ENCODE results near the gene PTPRD. TPM values are rescaled to one million over a fixed set of nuclear protein-coding genes. Genes with fewer than 3 reads are reported as not detected.

PTPRD gene
- total RNA-seq, 1 donor from 2014 or later = 1.8 TPM

DNA sequence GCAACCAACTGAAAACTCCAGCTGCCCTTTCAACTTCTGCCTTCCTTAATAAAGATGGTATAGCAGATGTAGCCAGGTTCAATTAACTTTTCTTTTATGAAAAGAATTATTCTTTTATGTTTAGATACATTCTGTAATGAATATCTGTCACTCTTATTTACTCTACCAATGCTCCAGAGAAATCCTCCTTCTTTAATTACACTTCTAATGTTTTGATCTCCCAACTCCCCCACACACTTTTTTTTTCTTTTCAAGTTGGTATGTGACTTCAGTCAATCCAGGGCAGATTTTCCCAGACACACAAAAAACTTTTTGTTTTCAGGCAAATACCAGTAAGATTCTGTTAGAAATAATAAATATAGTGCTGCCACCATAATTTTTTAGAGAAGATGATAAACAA is 1813.2 kb downstream of the PTPRD start:
- no peak for DNase-seq (ENCODE audit: low read depth in 2 of 2)

DNA sequence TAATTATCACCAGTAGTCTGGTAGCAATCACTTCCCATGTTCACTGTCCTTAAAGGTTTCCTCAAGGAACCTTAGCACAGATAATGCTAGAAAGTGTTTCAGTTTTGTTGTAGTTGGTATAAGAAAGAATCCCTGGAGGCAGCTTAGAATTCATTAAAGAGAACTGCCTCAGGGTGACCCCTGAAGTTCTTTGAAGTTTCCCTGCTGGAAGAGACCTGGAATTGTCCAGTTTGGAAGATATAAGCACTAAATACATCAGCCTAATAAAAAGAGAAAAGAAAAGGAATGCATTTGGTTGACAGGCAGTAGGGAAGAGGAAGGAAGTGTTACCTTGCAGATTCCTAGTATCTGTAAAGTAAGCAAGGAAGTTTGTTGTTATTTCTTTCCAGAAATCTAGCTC is 1813.6 kb downstream of the PTPRD start:
- DNase-seq (ENCODE audit: low read depth in 2 of 2) = no peak

DNA sequence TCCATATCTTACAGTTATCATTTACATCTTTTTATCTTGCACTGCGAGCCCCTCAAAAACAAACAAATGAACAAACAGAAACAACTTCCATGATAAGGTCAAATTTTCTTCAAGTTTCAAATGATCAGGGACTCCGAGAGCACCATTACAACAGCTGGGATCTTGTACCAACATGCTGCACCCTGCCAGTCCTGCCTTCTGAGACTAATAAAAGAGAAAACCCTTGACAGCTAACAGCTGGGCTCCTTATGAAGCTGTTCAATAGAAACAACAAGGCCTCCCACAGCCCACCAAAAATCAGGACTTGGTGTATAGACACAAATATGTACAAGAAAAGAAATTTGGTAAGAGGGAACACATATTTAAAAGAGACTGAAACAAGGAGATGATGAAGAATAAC is 1828.0 kb downstream of the PTPRD start:
- DNase-seq (ENCODE audit: low read depth in 2 of 2) = no peak

DNA sequence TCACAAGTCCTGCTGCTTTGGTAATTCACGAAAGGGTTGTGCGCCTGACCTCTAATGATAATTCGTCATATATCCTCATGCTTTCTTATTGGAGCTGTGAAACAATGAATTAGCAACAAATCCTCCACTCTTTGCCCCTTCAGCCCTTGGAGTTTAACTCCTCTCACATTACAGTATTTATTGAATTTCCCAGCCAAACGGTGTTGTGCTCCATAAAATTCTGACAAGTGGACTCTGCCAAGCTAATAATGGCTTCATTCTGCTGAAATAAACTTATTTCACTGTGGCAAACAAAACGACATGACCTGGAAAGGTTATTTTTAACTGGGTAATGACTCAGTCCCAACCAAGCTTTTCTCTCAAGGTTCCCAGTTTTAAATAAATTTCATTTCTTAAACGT is 1828.9 kb downstream of the PTPRD start:
- DNase-seq (ENCODE audit: low read depth in 2 of 2) = no peak

DNA sequence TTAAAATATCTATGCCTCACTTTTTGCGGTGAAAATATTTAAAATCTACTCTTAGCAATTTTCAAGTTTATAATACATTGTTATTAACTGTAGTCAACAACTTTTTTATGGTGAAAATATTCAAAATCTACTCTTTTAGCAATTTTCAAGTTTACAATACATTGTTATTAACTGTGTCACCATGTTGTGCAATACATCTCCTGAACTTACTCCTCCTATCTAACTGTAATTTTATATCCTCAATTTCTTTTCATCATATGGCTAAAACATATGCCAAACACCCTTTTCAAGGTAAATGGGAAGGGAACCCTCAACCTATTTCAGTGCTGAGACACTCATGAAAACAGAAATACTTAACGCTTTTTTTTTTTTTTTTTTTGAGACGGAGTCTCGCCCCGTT is 1830.6 kb downstream of the PTPRD start:
- DNase-seq (ENCODE audit: low read depth in 2 of 2) = no peak

DNA sequence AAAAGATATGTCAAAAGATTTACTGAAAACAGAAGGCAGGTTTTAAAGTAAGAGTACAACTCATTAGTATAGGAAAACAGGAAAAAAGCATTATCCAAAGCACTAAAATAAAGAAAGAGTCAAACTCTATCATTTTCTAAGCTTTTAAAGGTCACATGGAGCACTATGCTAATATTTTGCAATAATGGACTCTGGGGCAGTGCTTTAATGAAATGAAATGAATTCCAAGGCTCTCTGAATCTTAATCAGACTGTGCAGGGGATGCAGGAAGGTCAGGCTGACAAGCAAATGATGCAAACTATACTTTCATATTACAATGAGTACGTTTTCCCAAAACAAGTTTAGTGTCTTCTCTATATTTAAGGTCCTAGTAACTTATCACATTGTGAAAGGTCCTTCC is 1831.3 kb downstream of the PTPRD start:
- no peak for DNase-seq (ENCODE audit: low read depth in 2 of 2)

DNA sequence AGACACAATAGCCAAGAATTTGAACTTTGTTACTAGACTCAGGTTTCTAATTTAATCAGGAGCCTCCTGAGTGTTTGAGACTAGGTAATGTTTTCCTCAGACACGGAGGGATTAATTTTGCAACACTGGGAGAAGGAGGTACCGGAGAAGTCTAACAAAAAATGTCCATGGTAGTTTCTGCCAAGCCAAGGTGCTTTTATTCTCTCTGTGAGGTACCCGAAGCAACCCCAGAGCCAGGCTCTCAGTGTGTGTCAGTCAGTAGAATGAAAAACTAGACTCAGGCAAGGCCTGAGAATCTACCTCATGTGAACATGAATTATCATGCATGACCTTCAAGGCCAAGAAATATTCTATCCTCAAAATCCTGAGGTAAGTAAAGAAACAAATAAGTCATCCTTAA is 1832.4 kb downstream of the PTPRD start:
- DNase-seq (ENCODE audit: low read depth in 2 of 2) = no peak

DNA sequence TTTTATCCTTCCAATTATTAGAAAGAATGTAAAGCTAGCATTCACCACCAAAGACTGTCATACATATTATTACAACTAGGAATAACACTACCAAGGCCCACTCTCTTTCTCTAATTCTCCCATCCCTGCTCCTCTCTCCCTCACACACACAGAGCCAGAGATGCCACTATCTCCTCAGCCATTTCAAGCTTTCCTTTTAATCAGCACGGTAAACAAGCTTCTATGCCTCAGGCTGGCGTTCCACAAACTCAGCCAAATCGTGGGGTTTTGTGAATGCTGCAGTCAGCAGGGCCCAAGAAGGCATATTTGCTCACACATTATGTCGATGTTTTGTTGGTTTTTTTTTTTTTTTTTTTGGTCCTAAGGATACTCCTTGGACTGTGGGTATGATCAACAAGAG is 1833.3 kb downstream of the PTPRD start:
- DNase-seq (ENCODE audit: low read depth in 2 of 2) = no peak

DNA sequence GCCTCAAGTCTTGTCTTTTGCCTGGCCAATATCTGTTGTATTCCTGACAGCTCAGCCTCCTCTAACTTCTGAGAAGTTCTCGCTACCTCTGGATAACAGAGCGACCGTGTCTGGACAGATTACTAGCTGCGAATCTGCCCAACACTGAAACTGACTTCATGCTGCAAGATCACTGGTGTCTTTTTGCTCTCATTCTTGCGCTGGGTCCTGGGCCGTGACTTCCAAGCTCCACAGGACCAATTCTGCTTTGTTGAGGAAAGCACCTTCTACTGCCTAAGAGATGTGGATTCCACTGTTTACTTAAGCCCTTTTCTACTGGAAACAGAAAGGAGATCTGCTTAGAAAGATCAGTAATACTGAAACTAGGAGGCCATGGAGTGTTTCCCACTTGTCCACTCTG is 1834.4 kb downstream of the PTPRD start:
- no peak for DNase-seq (ENCODE audit: low read depth in 2 of 2)

DNA sequence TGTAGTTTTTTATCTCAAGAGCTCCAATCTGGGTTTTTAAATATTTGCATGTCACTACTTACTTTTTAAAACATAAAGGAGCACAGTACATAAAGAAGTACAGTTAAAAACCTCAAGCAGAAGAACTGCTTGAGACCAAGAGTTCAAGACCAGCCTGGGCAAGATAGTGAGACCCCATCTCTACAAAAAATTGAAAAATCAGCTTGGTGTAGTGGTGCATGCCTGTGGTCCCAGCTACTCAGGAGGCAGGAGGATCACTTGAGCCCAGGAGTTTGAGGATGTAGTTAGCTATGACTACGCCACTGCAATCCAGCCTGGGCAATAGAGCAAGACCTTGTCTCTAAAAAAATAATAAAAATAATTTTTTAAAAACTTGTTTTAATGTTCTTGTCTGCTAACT is 1840.5 kb downstream of the PTPRD start:
- DNase-seq (ENCODE audit: low read depth in 2 of 2) = no peak

DNA sequence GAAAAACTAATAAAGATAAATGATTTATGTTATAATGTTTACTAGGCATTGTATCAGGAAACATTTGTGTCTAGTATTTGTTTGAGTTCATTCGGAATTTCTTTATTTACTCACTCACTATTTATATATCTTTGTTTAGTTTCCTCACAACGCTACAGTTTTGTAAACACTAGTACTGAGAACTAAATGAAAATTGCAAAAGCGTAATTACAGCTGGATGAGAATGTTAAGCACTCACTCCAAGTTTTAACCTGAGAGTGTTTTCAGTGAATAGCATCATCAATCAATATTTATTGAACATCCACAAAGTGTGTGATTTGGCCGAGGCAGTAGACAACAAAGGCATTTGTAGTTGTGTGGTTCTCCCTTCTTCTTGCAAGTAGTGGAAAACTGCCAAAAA is 1843.6 kb downstream of the PTPRD start:
- no peak for DNase-seq (ENCODE audit: low read depth in 2 of 2)

DNA sequence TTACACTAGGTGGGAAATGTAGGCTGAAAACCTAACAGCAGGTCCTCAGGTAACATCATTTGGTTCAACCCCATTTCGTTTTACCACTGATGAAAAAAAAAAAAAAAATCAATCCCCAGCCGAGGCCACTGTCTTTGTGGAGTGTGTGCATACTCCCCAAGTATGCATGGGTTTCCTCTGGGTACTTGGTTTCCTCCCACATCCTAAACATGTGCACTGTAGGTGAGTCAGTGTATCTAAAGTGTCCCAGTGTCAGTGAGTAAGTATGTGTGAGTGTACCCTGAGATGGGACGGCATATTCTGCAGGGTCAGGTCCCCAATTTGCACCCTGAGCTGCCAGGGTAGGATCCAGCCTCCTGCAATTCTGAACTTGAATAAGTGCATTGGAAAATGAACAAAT is 1846.7 kb downstream of the PTPRD start:
- no peak for DNase-seq (ENCODE audit: low read depth in 2 of 2)

DNA sequence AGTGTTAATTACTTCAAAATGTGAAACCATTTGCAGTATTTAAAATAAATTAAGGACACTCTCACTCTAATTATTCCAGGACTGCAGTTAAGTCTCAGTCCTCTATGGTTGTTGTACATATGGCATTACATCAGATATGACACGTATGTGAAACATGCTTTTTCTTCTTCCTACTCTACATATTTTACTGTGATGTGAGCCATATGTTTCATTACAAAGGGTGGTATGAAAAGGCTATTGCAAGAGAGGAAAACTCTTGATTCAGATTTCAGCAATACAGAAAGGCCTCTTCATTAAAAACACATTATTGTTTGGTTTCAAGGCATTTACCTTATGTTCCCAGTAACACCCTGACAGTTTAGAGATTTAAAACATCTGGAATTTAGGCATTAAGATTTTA is 1848.8 kb downstream of the PTPRD start:
- no peak for DNase-seq (ENCODE audit: low read depth in 2 of 2)

DNA sequence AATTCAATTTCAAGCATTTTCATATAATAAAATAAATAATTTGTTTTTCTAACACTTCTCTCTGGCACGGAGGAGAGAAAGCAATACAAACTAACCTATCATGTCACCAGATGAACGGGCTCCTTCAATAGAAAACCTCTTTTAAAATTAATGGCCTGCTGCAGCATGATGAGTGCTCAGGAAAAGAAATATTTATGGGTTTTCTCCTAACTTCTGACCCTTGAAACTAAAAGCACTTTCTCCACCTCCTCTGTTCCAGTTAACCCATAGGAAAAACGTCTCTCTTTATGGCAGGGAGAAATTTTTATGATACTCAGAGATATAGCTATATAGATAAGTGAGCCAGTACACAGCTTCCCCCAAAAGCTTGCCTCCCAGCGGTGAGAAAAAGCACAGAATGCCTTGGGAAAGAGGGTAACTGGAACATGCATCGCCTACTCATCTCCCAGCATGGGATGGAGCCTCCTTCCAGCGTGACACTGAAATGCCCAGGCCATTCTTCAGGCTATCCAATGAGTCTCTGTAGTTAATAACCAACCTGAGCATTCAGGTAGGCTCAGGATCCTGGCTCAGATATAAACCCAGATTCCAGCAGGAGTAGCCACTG is 1850.2 kb downstream of the PTPRD start:
- DNase-seq (ENCODE audit: low read depth in 2 of 2) = no peak

DNA sequence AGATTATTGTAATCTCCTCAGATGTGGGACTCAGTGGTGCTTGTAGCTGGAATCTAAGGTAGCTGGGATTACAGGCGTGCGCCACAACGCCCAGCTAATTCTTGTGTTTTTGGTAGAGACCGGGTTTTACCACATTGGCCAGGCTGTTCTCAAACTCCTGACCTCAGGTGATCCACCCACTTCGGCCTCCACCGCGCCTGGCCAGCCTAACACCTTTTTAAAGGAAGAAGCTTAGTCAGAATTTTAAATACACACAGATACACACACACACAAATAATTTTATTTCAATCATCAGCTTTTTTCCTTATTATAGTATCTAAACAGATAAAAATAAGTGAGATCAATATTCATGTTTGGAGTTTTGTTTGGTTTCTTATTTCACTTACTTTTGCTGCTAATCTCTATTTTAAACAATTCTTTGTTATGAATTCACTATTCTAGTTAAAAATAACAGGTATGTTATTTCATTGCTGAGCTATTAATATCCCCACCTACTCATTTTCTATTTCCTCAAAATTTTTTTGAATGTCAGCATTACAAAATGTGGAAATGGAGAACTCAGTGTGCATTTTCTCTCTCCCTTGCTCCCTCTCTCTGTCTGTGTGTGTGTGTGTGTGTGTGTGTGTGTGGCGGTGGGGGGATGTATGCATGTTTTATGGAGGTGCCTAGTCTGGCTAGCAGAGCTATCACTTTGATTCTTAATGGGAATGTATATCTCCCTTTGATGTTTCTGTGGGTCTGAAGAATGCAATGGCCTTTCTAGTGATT is 1852.6 kb downstream of the PTPRD start:
- no peak for DNase-seq (ENCODE audit: low read depth in 2 of 2)

DNA sequence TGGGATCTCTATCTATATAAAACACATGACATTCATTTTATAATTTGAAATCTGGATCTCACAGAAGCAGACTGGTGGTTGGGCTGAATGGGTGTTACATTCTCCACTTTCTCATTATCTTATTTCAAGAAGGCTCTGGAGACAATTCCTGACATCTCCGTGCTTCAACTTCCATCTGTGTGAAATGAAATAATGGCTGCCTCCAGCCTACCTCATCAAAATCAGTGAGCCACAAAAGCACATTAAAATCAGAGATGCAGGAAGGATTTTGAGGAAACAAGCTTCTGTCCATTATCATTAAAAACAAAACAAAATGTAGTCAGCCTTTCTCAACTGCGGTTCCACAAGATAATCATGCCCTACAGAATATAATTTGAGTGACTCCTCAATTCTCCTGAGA is 1854.9 kb downstream of the PTPRD start:
- no peak for DNase-seq (ENCODE audit: low read depth in 2 of 2)

DNA sequence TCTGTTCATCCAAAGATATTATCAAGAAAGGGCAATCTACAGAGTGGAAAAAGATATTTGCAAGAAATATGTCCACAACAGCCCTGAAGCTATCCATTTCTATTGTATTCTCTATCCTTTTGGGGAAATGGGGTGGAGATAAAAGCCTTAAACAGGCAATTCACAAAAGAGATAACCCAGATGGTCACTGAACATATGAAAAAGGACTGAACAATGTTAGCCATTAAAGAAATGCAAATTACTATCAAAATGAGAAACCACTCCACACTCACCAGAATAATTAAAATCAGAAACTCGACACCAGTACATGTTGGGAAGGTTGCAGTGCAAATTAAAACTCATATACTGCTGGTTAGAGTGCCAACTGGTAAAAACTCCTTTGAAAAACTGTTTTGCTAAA is 1858.1 kb downstream of the PTPRD start:
- DNase-seq (ENCODE audit: low read depth in 2 of 2) = no peak

DNA sequence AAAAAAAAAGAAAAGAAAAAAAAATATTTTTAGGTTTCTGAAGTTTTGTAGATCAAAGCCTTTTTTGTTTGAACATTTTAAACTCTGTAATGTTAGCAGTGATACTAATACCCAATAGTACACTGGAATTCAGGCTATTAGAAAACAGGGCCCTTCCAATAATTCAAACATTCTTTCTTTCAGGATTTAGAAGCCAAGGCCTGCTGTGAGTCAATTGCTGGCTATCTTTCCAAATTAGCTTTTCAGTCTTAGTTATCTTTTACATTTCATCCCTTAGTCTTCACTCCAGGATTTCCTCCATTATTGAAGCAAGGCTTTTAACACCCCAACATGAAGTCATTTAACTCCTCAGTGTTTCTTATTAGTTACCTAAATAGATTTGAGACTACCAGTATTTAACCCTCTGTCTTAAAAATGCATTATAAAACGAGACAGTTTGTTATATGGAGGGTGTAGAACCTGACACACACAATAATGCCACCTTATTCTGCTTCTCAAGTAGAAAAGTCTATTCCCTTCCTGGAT is 1861.3 kb downstream of the PTPRD start:
- no peak for DNase-seq (ENCODE audit: low read depth in 2 of 2)

DNA sequence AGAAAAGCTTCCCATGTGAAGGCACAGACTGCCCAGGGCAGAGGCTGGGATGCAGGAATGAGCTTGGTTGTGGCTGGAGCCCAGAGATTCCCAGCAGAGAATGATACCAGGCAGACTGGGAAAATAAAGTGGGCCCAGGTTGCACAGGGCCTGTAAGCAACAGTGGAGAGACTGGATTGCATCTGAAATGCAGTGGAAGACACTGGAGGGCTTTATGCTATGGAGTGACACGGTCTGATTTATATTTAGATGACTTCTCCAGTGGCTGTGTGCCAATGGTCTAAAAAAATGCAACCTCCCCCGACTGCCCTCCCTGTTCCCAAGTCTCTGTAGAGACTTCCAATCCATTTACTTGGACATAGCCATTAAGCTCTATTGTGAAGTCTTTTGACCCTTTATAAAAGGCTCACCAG is 1862.2 kb downstream of the PTPRD start:
- no peak for DNase-seq (ENCODE audit: low read depth in 2 of 2)

DNA sequence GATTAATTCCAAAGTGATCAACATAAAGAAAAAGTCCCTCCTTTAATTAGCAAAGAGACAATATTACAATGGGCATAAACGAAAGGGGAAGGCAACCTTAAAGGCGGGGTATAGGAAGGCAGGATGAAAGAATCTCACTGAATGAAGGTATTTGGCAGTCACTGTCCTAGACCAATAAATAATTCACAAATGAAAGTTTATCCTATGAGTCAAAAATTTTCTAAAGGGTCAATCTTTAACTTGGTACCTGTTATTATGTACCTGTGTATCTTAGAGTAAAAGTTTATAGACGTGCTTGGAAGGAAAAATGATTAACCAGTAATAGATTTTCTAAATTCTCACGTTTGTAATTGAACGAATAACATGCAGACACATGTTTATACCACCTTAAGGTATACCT is 1867.5 kb downstream of the PTPRD start:
- DNase-seq (ENCODE audit: low read depth in 2 of 2) = no peak

DNA sequence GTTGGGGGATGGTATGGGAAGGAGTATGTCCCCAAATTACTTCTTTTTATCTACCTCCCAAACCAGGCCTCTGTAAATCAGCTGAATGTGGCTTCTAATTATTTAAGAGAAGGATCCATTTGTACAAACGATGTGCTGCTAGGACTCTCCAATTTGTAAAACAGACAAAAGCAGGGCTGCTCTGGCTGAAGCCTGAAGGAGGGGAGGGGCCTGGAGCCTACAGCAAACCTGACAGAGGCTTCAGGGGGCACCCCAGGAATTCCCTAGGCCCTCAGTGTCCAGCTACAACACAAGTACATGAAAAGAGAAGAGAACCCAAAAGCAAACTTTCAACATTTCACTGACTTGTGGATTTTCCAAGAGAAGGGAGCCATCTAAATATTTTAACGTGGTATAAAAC is 1873.9 kb downstream of the PTPRD start:
- no peak for DNase-seq (ENCODE audit: low read depth in 2 of 2)

DNA sequence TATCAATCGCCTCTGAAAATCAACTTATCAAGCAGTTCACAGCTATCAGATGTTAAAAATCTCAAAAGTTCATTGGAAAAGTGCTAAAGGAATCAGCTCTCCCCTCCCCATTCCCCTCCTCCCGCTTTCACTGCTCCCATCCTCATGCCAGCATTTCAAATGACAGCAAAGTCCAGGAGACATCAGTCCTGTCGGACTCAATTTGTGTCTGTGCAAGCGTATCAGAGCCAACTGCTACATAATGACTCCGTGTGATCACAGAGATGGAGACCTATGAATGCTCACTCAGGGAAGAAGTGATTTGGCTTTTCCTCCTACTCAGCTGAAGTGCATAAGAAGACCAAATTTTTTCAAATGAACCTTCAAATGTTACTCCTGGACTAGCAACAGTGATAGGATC is 1876.0 kb downstream of the PTPRD start:
- no peak for DNase-seq (ENCODE audit: low read depth in 2 of 2)

DNA sequence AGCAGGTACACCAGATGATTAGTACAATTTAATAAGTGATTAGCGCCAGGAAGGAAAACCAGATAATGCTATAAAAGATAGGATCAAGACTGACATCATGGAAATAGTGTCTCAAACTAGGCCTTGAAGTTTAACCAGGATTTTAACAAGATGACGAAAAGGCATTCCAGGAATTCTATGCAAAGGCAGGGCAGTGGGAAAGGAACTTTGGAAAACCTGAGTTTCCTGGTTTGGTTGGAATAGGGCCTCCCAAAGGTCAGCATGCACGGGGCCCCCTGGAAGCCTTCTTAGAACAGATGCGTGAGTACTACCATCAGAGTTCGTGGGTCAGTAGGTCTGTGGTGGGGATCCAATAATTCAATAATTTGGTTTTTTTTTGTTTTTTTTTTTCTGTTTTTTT is 1878.0 kb downstream of the PTPRD start:
- DNase-seq (ENCODE audit: low read depth in 2 of 2) = peak; percentile 11 to 59

All from dermis microvascular lymphatic vessel endothelial cell (primary cell).